GM12865 (cell line): ENCODE data around the gene TUT1.

Source experiments
- DNase-seq: peaks from one replicate; pipeline ENCODE4 v3.0.0; 2010; ENCODE audit warnings: low read depth
- H3K4me3 ChIP-seq: 2 replicates; pipeline ENCODE4 v1.5.1; 2011; ENCODE audit warnings: mild to moderate bottlenecking, low read depth, low read length, control low read depth
- CTCF ChIP-seq: IDR thresholded peaks from 2 replicates; pipeline ENCODE4 v1.5.1; 2011; ENCODE audit warnings: low read length, control low read depth, low read depth, inconsistent platforms; ENCODE audit not compliant: insufficient read depth; ENCODE audit errors: missing control alignments

Gene TUT1

GRCh38 chr11:62558669-62559068 is 32.7 kb downstream of the TUT1 start:
- no peak overlapping the region for H3K4me3 ChIP-seq
- DNase-seq, result no peak
- TF ChIP-seq CTCF, result no peak

GRCh38 chr11:62556875-62557631 is 34.3 kb downstream of the TUT1 start:
- peak; percentile 92 for DNase-seq
- TF ChIP-seq CTCF, result no peak
- peak overlapping the region; percentile 39 for H3K4me3 ChIP-seq

- DNase-seq, result peak; percentile 95
- peak overlapping the region; percentile 39 for H3K4me3 ChIP-seq
- no peak for TF ChIP-seq CTCF
These were observed 35.0 kb downstream of the TUT1 start for GRCh38 chr11:62556108-62556874.

GRCh38 chr11:62555464-62556107 is 35.7 kb downstream of the TUT1 start:
- TF ChIP-seq CTCF, result no peak
- H3K4me3 ChIP-seq, result peak overlapping the region; percentile 39
- peak; percentile 93 for DNase-seq

GRCh38 chr11:62554387-62555167 is 36.7 kb downstream of the TUT1 start:
- no peak for TF ChIP-seq CTCF
- no peak overlapping the region for H3K4me3 ChIP-seq
- no peak for DNase-seq

- no peak for DNase-seq
- H3K4me3 ChIP-seq, result no peak overlapping the region
- no peak for TF ChIP-seq CTCF
These were observed 37.4 kb downstream of the TUT1 start for GRCh38 chr11:62553839-62554361.
